Epithelial cell of proximal tubule (primary cell): ENCODE results near the gene MAGEA12. TPM values are rescaled to one million over a fixed set of nuclear protein-coding genes. Genes with fewer than 3 reads are reported as not detected.
"Not testable (repeated sequence)": the region's sequence is repeated elsewhere in the genome, so short reads cannot be mapped to it uniquely, and the experiment has no call there.

Source experiments
- DNase-seq: peaks from one replicate; pipeline ENCODE4 v3.0.0-alpha.2; 2011; ENCODE audit warnings: low read depth
- H3K4me3 ChIP-seq: 2 replicates; pipeline ENCODE4 v1.5.1; 2011; ENCODE audit warnings: low read depth, mild to moderate bottlenecking, low read length
- CTCF ChIP-seq: conservative IDR thresholded peaks from 2 replicates; pipeline ENCODE4 v1.5.1; 2012; ENCODE audit warnings: low read depth, mild to moderate bottlenecking, low read length
- total RNA-seq: library from RNA; depleted of rRNA; stranded (reverse); fragments of >200 nt; gene quantifications from 2 replicates; pipeline ENCODE4 v1.2.3, GENCODE V29; 2015

The MAGEA12 gene
- not detected in 2 replicates for total RNA-seq

DNA sequence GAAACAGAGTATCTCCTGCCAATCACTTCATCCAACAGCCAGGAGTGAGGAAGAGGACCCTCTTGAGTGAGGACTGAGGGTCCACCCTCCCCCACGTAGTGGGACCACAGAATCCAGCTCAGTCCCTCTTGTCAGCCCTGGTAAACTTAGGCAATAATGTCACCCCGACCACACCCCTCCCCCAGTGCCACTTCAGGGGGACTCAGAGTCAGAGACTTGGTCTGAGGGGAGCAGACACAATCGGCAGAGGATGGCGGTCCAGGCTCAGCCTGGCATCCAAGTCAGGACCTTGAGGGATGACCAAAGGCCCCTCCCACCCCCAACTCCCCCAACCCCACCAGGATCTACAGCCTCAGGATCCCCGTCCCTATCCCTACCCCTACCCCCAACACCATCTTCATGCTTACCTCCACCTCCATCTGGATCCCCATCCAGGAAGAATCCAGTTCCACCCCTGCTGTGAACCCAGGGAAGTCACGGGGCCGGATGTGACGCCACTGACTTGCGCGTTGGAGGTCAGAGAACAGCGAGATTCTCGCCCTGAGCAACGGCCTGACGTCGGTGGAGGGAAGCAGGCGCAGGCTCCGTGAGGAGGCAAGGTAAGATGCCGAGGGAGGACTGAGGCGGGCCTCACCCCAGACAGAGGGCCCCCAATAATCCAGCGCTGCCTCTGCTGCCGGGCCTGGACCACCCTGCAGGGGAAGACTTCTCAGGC, at the start of gene MAGEA12, which contains the start of gene CSAG1:
MAGEA12 (plus strand) TSS at position 497 of the 715 bp plus-strand sequence. CDS start 2,405 bp downstream, outside the sequence.
CSAG1 (minus strand) TSS at position 461 of the 715 bp plus-strand sequence. CDS start 1,261 bp downstream, outside the sequence.
- H3K4me3 ChIP-seq = no peak within 1 kb of the TSS
- no peak for TF ChIP-seq CTCF
- no peak for DNase-seq

DNA sequence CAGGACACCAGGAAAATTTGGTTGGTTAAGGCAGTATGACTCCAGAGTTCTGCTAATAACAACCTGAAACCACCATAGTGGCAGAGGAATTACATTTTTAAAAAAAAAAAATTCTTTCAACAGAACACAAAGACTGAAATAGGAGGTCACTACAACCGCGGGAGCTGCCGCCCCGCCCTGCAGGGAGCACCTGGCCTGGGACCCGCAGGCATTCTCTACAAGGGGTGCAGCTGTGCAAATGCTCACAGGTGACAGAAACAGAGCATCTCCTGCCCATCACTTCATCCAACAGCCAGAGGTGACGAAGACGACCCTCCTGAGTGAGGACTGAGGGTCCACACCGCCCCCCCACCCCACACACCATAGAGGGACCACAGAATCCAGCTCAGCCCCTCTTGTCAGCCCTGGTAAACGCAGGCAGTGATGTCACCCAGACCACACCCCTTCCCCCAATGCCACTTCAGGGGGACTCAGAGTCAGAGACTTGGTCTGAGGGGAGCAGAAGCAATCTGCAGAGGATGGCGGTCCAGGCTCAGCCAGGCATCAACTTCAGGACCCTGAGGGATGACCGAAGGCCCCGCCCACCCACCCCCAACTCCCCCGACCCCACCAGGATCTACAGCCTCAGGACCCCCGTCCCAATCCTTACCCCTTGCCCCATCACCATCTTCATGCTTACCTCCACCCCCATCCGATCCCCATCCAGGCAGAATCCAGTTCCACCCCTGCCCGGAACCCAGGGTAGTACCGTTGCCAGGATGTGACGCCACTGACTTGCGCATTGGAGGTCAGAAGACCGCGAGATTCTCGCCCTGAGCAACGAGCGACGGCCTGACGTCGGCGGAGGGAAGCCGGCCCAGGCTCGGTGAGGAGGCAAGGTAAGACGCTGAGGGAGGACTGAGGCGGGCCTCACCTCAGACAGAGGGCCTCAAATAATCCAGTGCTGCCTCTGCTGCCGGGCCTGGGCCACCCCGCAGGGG, 35.3 kb upstream of the MAGEA12 start, which contains the start of gene MAGEA3:
MAGEA3 (plus strand) TSS at position 843 of the 980 bp plus-strand sequence. CDS start 2,039 bp downstream, outside the sequence.
- not testable (repeated sequence) for H3K4me3 ChIP-seq, DNase-seq

DNA sequence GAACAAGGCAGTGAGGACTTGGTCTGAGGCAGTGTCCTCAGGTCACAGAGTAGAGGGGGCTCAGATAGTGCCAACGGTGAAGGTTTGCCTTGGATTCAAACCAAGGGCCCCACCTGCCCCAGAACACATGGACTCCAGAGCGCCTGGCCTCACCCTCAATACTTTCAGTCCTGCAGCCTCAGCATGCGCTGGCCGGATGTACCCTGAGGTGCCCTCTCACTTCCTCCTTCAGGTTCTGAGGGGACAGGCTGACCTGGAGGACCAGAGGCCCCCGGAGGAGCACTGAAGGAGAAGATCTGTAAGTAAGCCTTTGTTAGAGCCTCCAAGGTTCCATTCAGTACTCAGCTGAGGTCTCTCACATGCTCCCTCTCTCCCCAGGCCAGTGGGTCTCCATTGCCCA, 33.2 kb upstream of the MAGEA12 start:
- H3K4me3 ChIP-seq, DNase-seq: not testable (repeated sequence)

DNA sequence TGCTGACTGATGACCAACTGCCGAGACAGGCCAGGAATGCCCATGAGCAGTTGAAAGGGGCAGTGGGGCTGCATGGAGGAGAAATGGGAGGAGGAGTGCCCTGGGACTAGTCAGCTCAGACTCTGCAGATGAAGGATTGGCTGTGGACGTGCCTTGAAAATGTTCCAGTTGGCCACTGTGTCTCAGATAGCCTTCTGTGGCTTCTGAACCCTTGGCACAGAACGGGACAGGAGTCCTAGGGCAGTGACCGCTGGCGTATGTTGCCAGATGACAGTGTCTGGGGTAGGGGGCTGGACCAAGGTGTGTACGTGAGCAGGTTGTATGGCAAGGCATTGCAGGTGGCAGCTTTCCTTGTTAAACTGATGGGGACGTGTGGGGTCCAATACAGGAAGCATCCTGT, 27.1 kb upstream of the MAGEA12 start:
- not testable (repeated sequence) for DNase-seq, H3K4me3 ChIP-seq

GRCh38 chrX:152709173-152709572, 24.4 kb upstream of the MAGEA12 start, which contains the start of gene CSAG2:
TSS of gene CSAG2 (minus strand) at chrX:152709273. CDS start at chrX:152709112, 161 bp downstream.
- H3K4me3 ChIP-seq, DNase-seq: not testable (repeated sequence)

DNA sequence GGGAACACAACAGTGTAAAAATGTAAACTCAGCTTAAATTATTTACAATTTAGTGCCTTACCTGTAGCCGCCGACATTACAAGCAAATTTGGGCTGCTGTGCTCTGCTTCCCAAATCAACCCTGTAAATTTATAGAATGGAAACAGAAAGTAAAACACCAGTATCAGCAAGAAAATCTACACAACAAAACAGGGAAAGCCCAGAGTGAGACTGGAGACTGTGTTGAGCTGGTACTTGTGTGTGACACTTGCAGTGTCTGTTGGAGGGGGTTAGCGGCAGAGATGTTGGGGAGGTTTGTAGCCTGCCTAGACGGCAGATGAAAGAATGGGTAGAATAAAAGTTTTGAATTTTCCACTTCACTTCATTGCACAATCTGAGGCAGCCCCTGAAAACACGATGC, 20.4 kb upstream of the MAGEA12 start:
- not testable (repeated sequence) for DNase-seq, H3K4me3 ChIP-seq

DNA sequence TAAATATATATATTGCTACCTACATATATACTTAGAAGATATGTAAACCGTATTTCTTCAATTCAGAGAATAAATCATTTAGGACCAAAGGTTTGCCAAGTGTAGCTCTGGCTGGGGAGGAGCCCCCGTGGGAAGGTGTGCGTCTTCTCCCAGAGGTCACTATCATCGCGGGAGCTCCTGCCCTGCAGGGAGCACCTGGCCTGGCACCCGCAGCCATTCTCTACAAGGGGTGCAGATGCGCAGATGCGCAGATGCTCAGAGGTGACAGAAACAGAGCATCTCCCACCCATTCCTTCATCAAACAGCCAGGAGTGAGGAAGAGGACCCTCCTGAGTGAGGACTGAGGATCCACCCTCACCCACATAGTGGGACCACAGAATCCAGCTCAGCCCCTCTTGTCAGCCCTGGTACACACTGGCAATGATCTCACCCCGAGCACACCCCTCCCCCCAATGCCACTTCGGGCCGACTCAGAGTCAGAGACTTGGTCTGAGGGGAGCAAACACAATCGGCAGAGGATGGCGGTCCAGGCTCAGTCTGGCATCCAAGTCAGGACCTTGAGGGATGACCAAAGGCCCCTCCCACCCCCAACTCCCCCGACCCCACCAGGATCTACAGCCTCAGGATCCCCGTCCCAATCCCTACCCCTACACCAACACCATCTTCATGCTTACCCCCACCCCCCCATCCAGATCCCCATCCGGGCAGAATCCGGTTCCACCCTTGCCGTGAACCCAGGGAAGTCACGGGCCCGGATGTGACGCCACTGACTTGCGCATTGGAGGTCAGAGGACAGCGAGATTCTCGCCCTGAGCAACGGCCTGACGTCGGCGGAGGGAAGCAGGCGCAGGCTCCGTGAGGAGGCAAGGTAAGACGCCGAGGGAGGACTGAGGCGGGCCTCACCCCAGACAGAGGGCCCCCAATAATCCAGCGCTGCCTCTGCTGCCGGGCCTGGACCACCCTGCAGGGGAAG, 19.5 kb upstream of the MAGEA12 start, which contains the start of gene MAGEA2B:
MAGEA2B (plus strand) TSS at position 814 of the 973 bp plus-strand sequence. CDS start 2,479 bp downstream, outside the sequence.
- H3K4me3 ChIP-seq, DNase-seq: not testable (repeated sequence)

- TF ChIP-seq CTCF = no peak
- no peak overlapping the region for H3K4me3 ChIP-seq
- DNase-seq = no peak
Observed at GRCh38 chrX:152725409-152725808, 8.1 kb upstream of the MAGEA12 start.

- not testable (repeated sequence) for H3K4me3 ChIP-seq, DNase-seq
Observed at GRCh38 chrX:152734143-152734858, 744 bp downstream of the MAGEA12 start.

GRCh38 chrX:152735101-152735500, 1.5 kb downstream of the MAGEA12 start:
- no peak for TF ChIP-seq CTCF
- H3K4me3 ChIP-seq = no peak overlapping the region
- no peak for DNase-seq
